ENCODE results near the gene TMEM88.
A peak's percentile ranks its signal among the peaks of the same experiment; 100 is the strongest.

Gene TMEM88

DNA sequence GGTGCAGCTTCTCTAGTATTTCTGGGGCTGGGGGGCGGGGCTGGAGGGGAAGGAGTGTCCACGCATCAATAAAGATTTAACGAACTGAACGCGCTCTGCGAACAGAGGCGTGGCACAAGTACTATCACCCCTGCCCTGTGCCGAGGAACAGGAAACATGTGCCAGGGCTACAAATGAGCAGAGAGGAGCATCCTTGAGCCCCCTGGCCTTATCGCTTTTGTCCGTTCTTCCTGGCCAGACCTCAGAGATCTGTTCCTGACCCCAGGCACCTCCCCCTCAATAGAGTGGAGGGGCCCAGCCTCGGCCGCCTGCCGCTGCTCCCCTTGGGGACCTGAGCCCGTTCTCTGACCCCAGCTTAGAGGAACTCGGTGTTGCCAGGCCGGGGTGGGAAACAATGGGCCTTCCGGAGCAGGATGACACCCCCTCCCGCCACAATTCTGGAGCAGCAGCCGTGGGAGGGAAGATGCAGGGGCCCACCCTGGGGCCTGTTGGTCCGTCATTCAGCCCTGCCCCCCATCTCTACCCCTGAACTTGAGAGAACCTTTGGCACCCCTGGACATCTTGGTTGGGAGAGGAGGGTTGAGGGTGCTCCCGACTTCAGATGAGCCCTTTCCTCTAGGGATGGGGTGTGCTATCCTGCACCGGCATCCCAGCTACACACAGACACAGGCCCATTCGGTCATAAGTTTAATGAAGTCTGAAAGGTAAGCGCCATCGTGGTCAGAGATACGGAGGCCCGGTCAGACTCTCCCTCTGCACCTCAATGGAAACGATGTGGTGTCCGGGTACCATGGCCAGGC is 1.3 kb downstream of the TMEM88 start:
- TF ChIP-seq CTCF (conservative IDR thresholded peaks at IDR 0.05): no peak
- H3K27ac ChIP-seq: peak overlapping the region; percentile 91

DNA sequence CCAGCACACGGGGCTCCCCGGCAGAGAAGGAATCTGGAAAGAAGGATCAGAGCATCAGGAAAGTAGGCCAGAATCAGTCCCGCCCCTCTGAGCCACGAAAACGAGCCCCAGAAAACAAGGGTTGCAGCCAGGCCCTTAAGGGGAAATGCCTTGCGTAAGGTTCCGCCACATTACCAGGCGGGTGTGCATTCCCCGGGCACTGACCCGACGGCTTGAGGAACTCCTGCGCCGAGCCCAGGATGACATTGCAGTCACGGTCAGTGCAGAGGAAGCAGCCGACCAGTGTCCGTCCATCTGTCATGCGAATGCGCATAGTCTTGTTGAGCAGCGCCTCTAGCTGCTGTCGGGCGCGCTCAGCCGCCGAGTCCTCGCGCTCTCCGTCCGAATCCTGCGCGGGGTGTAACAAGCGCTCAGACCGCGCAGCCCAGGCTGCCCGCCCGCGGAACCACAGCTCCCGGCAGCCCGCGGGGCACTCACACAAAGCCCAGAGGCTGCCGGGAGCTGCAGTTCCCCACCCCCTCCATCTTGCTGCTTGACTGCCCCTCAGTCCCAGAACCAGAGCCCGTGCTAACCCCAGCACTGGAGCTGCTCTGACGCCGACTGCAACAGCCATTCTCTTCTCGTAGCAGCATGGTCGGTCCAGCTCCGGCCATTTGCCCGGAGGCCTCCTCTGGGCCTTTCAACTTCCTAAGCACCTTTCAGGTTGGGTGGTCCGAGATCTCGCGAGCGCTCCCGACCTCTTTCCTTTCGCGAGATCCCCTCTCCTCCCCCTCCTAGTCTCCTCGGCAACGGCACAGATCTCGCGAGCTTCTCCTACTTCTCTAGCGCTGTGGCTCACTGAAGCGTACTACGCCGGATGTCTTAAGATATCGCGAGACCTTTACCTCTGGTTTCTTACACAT is 2.2 kb downstream of the TMEM88 start, which contains the start of gene NAA38:
TSS of gene NAA38 (minus strand) at position 749 of the 902 bp plus-strand sequence. CDS start at position 653, 96 bp downstream.
- H3K27ac ChIP-seq: peak within 1 kb of the TSS; percentile 91

DNA sequence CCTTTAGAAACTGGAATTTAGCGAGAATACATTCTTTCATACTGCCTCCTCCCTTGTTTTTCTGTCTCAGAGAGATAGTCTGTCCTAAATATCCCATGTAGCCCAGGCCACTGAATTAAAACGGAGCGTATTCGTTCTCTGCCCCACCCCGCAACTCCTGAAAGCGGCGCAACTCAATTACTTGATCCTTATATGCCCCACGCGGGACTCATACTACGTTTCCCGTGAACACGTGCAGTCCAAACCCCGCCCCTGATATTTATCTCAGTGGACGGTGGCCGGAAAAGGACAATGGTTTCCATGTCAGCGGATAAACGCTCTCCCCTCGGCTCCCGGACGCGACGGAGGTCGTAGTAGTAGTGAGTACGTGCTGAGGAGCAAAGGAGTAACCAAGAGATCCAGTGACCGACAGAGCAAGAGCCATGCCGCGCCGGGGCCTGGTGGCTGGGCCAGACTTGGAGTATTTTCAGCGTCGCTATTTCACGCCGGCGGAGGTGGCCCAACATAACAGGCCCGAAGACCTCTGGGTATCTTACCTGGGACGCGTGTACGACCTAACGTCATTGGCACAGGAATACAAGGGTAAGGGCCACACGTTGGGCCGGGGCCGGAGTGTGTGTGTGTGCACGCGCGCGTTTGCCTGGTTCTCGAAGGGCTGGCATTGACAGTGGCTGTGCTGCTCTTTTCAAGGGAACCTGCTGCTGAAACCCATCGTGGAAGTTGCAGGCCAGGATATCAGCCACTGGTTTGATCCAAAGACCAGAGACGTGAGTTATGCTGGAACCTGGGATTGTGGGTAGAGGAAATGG is 3.1 kb downstream of the TMEM88 start, which contains the start of gene CYB5D1:
TSS of gene CYB5D1 (plus strand) at position 291 of the 809 bp plus-strand sequence. CDS start at position 423, 132 bp downstream.
- TF ChIP-seq CTCF (conservative IDR thresholded peaks at IDR 0.05): no peak
- peak within 1 kb of the TSS; percentile 91 for H3K27ac ChIP-seq

More for the DNA sequence above, 2.2 kb downstream of the TMEM88 start, which contains the start of gene NAA38:
- peak; percentile 50 for TF ChIP-seq CTCF (conservative IDR thresholded peaks at IDR 0.05)

GRCh38 chr17:7858522-7858810 is 3.6 kb downstream of the TMEM88 start:
- peak; percentile 25; the same call in 1 of the 2 replicates for TF ChIP-seq CTCF (conservative IDR thresholded peaks at IDR 0.05)

GRCh38 chr17:7859028-7859427 is 4.2 kb downstream of the TMEM88 start:
- H3K27ac ChIP-seq: peak overlapping the region; percentile 91
- no peak for TF ChIP-seq CTCF (conservative IDR thresholded peaks at IDR 0.05)

More at GRCh38 chr17:7858522-7858810, 3.6 kb downstream of the TMEM88 start:
- H3K27ac ChIP-seq: peak overlapping the region; percentile 91

- peak overlapping the region; percentile 64 for H3K27ac ChIP-seq
- peak; percentile 75 for TF ChIP-seq CTCF (conservative IDR thresholded peaks at IDR 0.05)
These were observed 8.0 kb downstream of the TMEM88 start for GRCh38 chr17:7862692-7863437.

DNA sequence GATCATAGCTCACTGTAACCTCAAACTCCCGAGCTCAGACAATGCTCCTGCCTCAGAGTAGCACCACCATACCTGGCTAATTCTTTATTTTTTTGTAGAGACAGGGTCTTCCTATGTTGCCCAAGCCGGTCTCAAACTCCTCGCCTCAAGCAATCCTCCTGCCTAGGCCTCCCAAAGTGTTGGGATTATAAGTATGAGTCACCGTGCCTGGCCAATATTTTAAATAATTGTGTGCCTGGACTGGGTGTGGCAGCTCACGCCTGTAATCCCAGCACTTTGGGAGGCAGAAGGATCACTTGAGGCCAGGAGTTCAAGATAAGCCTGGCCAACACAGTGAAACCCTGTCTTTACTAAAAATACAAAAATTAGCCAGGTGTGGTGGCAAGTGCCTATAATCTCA is 9.5 kb downstream of the TMEM88 start:
- 0 out of 2 replicates have a peak overlapping the region, but pooled peaks have one; percentile 64 for H3K27ac ChIP-seq

All from VCaP (cell line).